H1 (cell line): ENCODE measurements around the gene PHC2. TPM values are rescaled to one million over a fixed set of nuclear protein-coding genes. Genes with fewer than 3 reads are reported as not detected.

Experiments used
- CHD1 ChIP-seq: IDR thresholded peaks from 2 replicates; pipeline ENCODE4 v1.6.1; 2012; ENCODE audit warnings: low read depth, low read length, improper control_type of control experiment
- RAD21 ChIP-seq, 2 experiments: IDR thresholded peaks in 1 of 2; conservative IDR thresholded peaks in 1 of 2; 2 replicates each; pipeline ENCODE4 v1.6.1; 2011; ENCODE audit warnings: low read depth in 2 of 2, low read length in 2 of 2, improper control_type of control experiment in 1 of 2, inconsistent platforms in 1 of 2, mild to moderate bottlenecking in 1 of 2, moderate library complexity in 1 of 2
- RNF2 ChIP-seq: fragments of 200-900, 300-1000 bp; sonication (generic); IDR thresholded peaks from 2 replicates; pipeline ENCODE4 v1.7.1; 2016; ENCODE audit warnings: borderline replicate concordance, low read depth, mild to moderate bottlenecking, antibody characterized with exemption, low read length; ENCODE audit not compliant: poor library complexity, severe bottlenecking; ENCODE audit errors: missing control alignments
- TCF12 ChIP-seq: IDR thresholded peaks from 2 replicates; pipeline ENCODE4 v1.6.1; 2011; ENCODE audit warnings: low read depth, mild to moderate bottlenecking, low read length
- polyA plus RNA-seq, 7 experiments: library from polyadenylated mRNA; depleted of rRNA in 3 of 7; stranded (reverse) in 5 of 7; unstranded in 2 of 7; fragments of >200 nt in 5 of 7; fragments of 200-250 nt in 2 of 7; gene quantifications; 1 replicate in 5 of 7; 2 replicates in 1 of 7; 4 replicates in 1 of 7; pipeline versions ENCODE4 v1.2.1 to v1.2.3, GENCODE V29; 2011 to 2013; ENCODE audit warnings: missing spikeins in 2 of 7, mixed read lengths in 2 of 7
- total RNA-seq: library from RNA; stranded (reverse); fragmentation: NEBNext Ultra II Directional; extraction: Animal tissue kit (Norgen Biotek cat#: 25700); gene quantifications from 2 replicates; pipeline ENCODE4 v1.2.1, GENCODE V29; 2021
- TF ChIP-seq, protein P1 (sequence below): IDR thresholded peaks from 2 replicates; pipeline ENCODE4 v1.6.1; 2012; ENCODE audit warnings: low read length, inconsistent platforms

PHC2 gene
- total and polyA plus RNA-seq, 2 of the 8 experiments (the other 6 are each of a cell fraction or from before 2014, with no cell fraction given) = 5.6 to 14.2 TPM

DNA sequence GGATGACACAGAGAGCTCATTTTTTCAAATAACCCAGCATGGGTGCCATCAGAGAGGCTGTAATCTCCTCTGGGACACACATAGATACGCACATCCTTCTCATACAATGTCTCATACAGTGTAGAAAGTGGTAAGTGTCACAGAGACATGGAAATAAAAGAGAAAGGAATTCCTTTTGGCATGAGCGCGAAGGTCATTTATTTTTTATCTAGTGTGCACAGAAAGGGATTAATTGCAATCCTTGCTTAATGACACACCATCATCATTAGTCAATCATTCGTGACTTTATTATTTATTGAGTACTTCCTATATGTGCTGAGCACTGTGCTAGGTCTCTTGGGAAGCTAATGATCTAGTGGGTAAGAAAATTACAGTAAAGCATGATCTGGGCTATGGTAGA, 46.6 kb upstream of the PHC2 start (continued):
- TF ChIP-seq, protein P1, sequence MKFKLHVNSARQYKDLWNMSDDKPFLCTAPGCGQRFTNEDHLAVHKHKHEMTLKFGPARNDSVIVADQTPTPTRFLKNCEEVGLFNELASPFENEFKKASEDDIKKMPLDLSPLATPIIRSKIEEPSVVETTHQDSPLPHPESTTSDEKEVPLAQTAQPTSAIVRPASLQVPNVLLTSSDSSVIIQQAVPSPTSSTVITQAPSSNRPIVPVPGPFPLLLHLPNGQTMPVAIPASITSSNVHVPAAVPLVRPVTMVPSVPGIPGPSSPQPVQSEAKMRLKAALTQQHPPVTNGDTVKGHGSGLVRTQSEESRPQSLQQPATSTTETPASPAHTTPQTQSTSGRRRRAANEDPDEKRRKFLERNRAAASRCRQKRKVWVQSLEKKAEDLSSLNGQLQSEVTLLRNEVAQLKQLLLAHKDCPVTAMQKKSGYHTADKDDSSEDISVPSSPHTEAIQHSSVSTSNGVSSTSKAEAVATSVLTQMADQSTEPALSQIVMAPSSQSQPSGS = no peak
- TF ChIP-seq CHD1 (no peak), RAD21 (IDR thresholded peaks at IDR 0.05 in 1 of 2, conservative IDR thresholded peaks at IDR 0.05 in 1 of 2; ENCODE audit: low read depth in 2 of 2, low read length in 2 of 2) (no peak), TCF12 (no peak), RNF2 (no peak)
